Neuron (in vitro differentiated cells): ENCODE data around the gene BTBD18.
"Not testable (repeated sequence)": the region's sequence is repeated elsewhere in the genome, so short reads cannot be mapped to it uniquely, and the experiment has no call there.

Experiments used
- H2AFZ ChIP-seq: one replicate; pipeline ENCODE4 v1.6.1; 2013; ENCODE audit warnings: low read depth, mild to moderate bottlenecking, inconsistent platforms, low read length, moderate library complexity
- H3K27me3 ChIP-seq: one replicate; pipeline ENCODE4 v1.6.1; 2013; ENCODE audit warnings: low read length; ENCODE audit not compliant: insufficient read depth
- H3K36me3 ChIP-seq: one replicate; pipeline ENCODE4 v1.6.1; 2013; ENCODE audit warnings: low read length; ENCODE audit not compliant: insufficient read depth
- H3K4me1 ChIP-seq: one replicate; pipeline ENCODE4 v1.6.1; 2013; ENCODE audit warnings: low read length; ENCODE audit not compliant: insufficient read depth
- H3K4me3 ChIP-seq: 2 replicates; pipeline ENCODE4 v1.5.1; 2013; ENCODE audit warnings: mild to moderate bottlenecking, low read length, moderate library complexity
- H3K9me3 ChIP-seq: one replicate; pipeline ENCODE4 v1.6.1; 2013; ENCODE audit warnings: low read length

The BTBD18 gene

GRCh38 chr11:57705432-57705831 lies 46.2 kb downstream of the BTBD18 start:
- H3K4me1 ChIP-seq, H2AFZ ChIP-seq, H3K4me3 ChIP-seq, H3K9me3 ChIP-seq, H3K27me3 ChIP-seq: not testable (repeated sequence)
- peaks cover 52% of the 10 kb centered on the region for H3K36me3 ChIP-seq

DNA sequence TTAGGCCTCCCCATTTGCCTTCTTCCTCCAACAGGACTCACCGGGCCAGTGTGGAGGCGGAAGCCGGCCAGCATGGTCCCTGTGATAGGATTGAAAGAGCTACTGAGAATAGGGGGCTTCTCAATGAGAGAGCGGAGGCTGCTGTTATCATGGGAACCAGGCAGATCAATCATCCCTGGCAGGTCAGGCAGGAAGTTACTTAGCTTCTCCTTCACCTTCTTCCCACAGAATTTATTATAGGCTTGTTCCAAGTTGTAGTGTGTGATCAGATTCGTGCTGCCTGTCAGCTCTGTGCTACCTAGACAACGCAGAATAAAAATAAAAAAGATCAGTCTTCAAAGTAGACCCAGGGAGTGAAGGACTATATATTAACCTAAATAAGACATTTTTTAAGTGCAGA lies 46.7 kb downstream of the BTBD18 start:
- Histone ChIP-seq H3K4me1 (no peaks in the 10 kb centered on the region), H3K36me3 (peaks cover 56% of the 10 kb centered on the region), H2AFZ (no peak overlapping the region), H3K27me3 (no peaks in the 10 kb centered on the region), H3K4me3 (no peak overlapping the region), H3K9me3 (no peaks in the 10 kb centered on the region)

- no peaks in the 10 kb centered on the region for H3K9me3 ChIP-seq
- peaks cover 72% of the 10 kb centered on the region for H3K36me3 ChIP-seq
- no peaks in the 10 kb centered on the region for H3K27me3 ChIP-seq
- H3K4me1 ChIP-seq: no peaks in the 10 kb centered on the region
- H2AFZ ChIP-seq: no peak overlapping the region
- no peak overlapping the region for H3K4me3 ChIP-seq
Measured at GRCh38 chr11:57703341-57703740, 48.3 kb downstream of the BTBD18 start.

- Histone ChIP-seq H3K27me3 (no peaks in the 10 kb centered on the region), H3K4me3 (no peak overlapping the region), H2AFZ (no peak overlapping the region), H3K36me3 (peaks cover 81% of the 10 kb centered on the region), H3K9me3 (no peaks in the 10 kb centered on the region), H3K4me1 (no peaks in the 10 kb centered on the region)
Measured at GRCh38 chr11:57700425-57700824, 51.2 kb downstream of the BTBD18 start.

DNA sequence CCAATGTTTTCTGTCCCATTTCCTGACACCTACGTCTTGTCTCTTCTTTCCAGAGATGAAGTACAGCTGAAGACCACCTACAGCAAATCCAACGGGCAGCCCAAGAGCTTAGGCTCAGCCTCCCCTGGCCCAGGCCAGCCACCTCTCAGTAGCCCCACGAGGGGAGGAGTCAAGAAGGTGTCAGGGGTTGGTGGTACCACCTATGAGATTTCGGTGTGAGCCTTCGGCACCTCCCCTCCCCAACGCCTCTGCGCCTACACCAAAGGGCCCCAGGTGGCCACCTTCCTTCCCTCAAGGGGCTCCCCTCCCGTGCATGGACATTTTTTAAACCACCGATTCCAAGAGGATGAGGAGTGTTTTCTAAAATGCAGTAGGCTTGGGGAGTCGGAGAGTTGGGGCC lies 51.8 kb downstream of the BTBD18 start:
- H3K36me3 ChIP-seq: peaks cover 84% of the 10 kb centered on the region

DNA sequence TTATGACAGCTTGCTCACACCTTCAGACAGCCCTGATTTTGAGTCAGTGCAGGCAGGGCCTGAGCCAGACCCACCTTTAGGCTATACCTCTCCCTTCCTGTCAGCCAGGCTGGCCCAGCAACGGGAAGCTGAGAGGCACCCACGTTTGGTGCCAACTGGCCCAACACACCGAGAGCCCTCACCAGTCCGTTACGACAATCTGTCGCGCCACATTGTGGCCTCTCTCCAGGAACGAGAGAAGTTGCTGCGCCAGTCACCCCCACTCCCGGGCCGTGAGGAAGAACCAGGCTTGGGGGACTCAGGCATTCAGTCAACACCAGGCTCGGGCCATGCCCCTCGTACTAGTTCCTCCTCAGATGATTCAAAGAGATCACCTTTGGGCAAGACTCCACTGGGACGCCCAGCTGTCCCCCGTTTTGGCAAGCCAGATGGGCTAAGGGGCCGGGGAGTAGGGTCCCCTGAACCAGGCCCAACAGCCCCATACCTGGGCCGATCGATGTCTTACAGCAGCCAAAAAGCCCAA lies 52.7 kb downstream of the BTBD18 start:
- Histone ChIP-seq H3K27me3 (no peaks in the 10 kb centered on the region), H3K9me3 (no peaks in the 10 kb centered on the region), H2AFZ (no peak overlapping the region), H3K4me3 (no peak overlapping the region), H3K4me1 (no peaks in the 10 kb centered on the region), H3K36me3 (peaks cover 83% of the 10 kb centered on the region)

More for the DNA sequence above, 51.8 kb downstream of the BTBD18 start:
- Histone ChIP-seq H2AFZ (no peak overlapping the region), H3K9me3 (no peaks in the 10 kb centered on the region), H3K4me1 (no peaks in the 10 kb centered on the region), H3K27me3 (no peaks in the 10 kb centered on the region), H3K4me3 (no peak overlapping the region)
